ENCODE data around the gene KLK10. TPM values are rescaled to one million over a fixed set of nuclear protein-coding genes. Genes with fewer than 3 reads are reported as not detected.

The KLK10 gene
- total RNA-seq, 1 experiment from 2014 or later: 33.6 TPM

GRCh38 chr19:51031880-51032225 lies 12.3 kb upstream of the KLK10 start:
- TF ChIP-seq SIN3A (IDR thresholded peaks at IDR 0.05; ENCODE audit: low read depth) (no peak), SRF (IDR thresholded peaks at IDR 0.05; ENCODE audit: low read depth) (no peak)
- ChIA-PET CTCF (no interaction called here), RAD21 (ENCODE audit: low non-redundant PET in 1 of 2, low total read pairs in 2 of 2, uncharacterized antibody in 2 of 2, unreplicated experiment in 2 of 2) (no interaction called here), POLR2A (no interaction called here)
- Histone ChIP-seq H3K4me1 (ENCODE audit: control insufficient read depth in 1 of 2, insufficient read depth in 2 of 2, low read length in 2 of 2) (peaks cover 0 to under 1% of the 10 kb centered on the region in 2 experiments; a peak in 1 of 4 replicates), H2AFZ (ENCODE audit: low read depth, low read length, poor library complexity, severe bottlenecking) (no peak overlapping the region), H3K36me3 (ENCODE audit: control insufficient read depth in 1 of 2, insufficient read depth in 2 of 2, low read length in 2 of 2) (no peaks in the 10 kb centered on the region), H3K27me3 (ENCODE audit: insufficient read depth, low read length) (no peaks in the 10 kb centered on the region), H3K9me3 (ENCODE audit: control insufficient read depth in 1 of 2, insufficient read depth in 1 of 2, low read depth in 1 of 2, low read length in 2 of 2) (no peaks in the 10 kb centered on the region), H3K79me2 (ENCODE audit: insufficient read depth, low read length) (no peaks in the 10 kb centered on the region), H3K9ac (ENCODE audit: low read length) (no peak overlapping the region), H4K20me1 (ENCODE audit: insufficient read depth) (no peaks in the 10 kb centered on the region), H3K27ac (ENCODE audit: low read depth, low read length) (no peak overlapping the region), H3K4me3 (replicated peaks in 1 of 2; ENCODE audit: low read depth in 1 of 2, low read length in 2 of 2) (no peak overlapping the region), H3K4me2 (ENCODE audit: low read length) (no peak overlapping the region), H3K9me2 (ENCODE audit: insufficient read depth) (no peaks in the 10 kb centered on the region)
- ATAC-seq (no peak), DNase-seq (ENCODE audit: low read depth, low spot score) (no peak)
- intact Hi-C loops (cut with micrococcal nuclease): no loop called here
- no TSS peak for BruUV-seq (replicated peaks)

DNA sequence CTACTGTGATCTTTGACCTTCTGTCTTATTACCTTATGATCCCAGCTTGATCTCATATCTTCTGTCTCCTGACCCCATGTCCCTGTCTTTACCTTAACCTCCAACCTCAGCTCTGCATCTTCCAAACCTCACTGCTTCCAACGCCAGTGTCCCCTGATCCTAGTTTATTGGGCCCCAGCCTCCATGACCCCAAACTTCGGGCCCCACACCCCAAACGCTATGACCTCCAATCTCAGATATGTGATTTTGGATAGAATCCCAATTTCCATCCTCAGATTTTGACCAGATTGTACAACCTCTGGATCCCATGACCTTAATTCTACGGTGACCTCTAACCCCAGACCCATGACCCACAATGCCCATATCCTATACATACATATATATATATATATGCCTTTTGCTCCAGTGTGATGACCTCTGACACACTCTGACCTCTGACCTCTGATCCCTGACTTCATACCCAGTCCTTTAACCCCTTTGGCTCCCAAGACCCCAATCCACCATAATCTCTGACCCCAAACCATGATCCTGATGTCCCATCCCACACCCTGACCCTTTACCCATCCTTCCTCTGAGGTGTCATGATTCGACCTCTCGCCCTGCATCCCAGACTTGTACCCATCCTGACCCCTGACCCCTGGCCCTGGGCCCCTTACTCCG lies 11.8 kb upstream of the KLK10 start:
- CTCF ChIA-PET: no interaction called here
- ATAC-seq: no peak
- TF ChIP-seq RAD21 (IDR thresholded peaks at IDR 0.05; ENCODE audit: low read depth) (no peak), EZH2 (IDR thresholded peaks at IDR 0.05) (no peak), CEBPB (IDR thresholded peaks at IDR 0.05; ENCODE audit: low read depth) (no peak), CBX3 (IDR thresholded peaks at IDR 0.05; ENCODE audit: low read depth) (no peak), TCF7L2 (IDR thresholded peaks at IDR 0.05; ENCODE audit: borderline replicate concordance, extremely low read depth, insufficient read depth, insufficient read length) (no peak), POLR2A (IDR thresholded peaks at IDR 0.05; ENCODE audit: borderline replicate concordance, extremely low read depth, insufficient read depth, insufficient read length) (no peak), YY1 (IDR thresholded peaks at IDR 0.05; ENCODE audit: extremely low read depth, insufficient replicate concordance, low read depth, low read length) (no peak), ZFX (IDR thresholded peaks at IDR 0.05) (no peak), ELF1 (IDR thresholded peaks at IDR 0.05; ENCODE audit: borderline replicate concordance, low read depth) (no peak), SIN3A (IDR thresholded peaks at IDR 0.05; ENCODE audit: low read depth) (no peak), SRF (IDR thresholded peaks at IDR 0.05; ENCODE audit: low read depth) (no peak), EGR1 (IDR thresholded peaks at IDR 0.05; ENCODE audit: low read depth) (no peak)
- TF ChIP-seq, protein P1, sequence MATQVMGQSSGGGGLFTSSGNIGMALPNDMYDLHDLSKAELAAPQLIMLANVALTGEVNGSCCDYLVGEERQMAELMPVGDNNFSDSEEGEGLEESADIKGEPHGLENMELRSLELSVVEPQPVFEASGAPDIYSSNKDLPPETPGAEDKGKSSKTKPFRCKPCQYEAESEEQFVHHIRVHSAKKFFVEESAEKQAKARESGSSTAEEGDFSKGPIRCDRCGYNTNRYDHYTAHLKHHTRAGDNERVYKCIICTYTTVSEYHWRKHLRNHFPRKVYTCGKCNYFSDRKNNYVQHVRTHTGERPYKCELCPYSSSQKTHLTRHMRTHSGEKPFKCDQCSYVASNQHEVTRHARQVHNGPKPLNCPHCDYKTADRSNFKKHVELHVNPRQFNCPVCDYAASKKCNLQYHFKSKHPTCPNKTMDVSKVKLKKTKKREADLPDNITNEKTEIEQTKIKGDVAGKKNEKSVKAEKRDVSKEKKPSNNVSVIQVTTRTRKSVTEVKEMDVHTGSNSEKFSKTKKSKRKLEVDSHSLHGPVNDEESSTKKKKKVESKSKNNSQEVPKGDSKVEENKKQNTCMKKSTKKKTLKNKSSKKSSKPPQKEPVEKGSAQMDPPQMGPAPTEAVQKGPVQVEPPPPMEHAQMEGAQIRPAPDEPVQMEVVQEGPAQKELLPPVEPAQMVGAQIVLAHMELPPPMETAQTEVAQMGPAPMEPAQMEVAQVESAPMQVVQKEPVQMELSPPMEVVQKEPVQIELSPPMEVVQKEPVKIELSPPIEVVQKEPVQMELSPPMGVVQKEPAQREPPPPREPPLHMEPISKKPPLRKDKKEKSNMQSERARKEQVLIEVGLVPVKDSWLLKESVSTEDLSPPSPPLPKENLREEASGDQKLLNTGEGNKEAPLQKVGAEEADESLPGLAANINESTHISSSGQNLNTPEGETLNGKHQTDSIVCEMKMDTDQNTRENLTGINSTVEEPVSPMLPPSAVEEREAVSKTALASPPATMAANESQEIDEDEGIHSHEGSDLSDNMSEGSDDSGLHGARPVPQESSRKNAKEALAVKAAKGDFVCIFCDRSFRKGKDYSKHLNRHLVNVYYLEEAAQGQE (IDR thresholded peaks at IDR 0.05; ENCODE audit: low read depth): no peak
- TF ChIP-seq, protein P2, sequence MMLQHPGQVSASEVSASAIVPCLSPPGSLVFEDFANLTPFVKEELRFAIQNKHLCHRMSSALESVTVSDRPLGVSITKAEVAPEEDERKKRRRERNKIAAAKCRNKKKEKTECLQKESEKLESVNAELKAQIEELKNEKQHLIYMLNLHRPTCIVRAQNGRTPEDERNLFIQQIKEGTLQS (IDR thresholded peaks at IDR 0.05): no peak
- TF ChIP-seq, protein P3, sequence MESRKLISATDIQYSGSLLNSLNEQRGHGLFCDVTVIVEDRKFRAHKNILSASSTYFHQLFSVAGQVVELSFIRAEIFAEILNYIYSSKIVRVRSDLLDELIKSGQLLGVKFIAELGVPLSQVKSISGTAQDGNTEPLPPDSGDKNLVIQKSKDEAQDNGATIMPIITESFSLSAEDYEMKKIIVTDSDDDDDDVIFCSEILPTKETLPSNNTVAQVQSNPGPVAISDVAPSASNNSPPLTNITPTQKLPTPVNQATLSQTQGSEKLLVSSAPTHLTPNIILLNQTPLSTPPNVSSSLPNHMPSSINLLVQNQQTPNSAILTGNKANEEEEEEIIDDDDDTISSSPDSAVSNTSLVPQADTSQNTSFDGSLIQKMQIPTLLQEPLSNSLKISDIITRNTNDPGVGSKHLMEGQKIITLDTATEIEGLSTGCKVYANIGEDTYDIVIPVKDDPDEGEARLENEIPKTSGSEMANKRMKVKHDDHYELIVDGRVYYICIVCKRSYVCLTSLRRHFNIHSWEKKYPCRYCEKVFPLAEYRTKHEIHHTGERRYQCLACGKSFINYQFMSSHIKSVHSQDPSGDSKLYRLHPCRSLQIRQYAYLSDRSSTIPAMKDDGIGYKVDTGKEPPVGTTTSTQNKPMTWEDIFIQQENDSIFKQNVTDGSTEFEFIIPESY (IDR thresholded peaks at IDR 0.05; ENCODE audit: extremely low read depth, insufficient replicate concordance, low read length): no peak

More for the DNA sequence above, 11.8 kb upstream of the KLK10 start:
- no peaks in the 10 kb centered on the region for H4K20me1 ChIP-seq (ENCODE audit: insufficient read depth)
- no peaks in the 10 kb centered on the region for H3K27me3 ChIP-seq (ENCODE audit: insufficient read depth, low read length)
- DNase-seq (ENCODE audit: low read depth, low spot score): no peak
- H3K27ac ChIP-seq (ENCODE audit: low read depth, low read length): no peak overlapping the region
- ChIA-PET POLR2A (no interaction called here), RAD21 (ENCODE audit: low non-redundant PET in 1 of 2, low total read pairs in 2 of 2, uncharacterized antibody in 2 of 2, unreplicated experiment in 2 of 2) (interaction anchor here in 1 of 2 experiments (0.9 kb wide), 1 partner anchor 33 kb away, joined by 4 read pairs; no protein-coding TSS in a partner anchor)
- no peaks in the 10 kb centered on the region for H3K9me3 ChIP-seq (ENCODE audit: control insufficient read depth in 1 of 2, insufficient read depth in 1 of 2, low read depth in 1 of 2, low read length in 2 of 2)
- H3K79me2 ChIP-seq (ENCODE audit: insufficient read depth, low read length): no peaks in the 10 kb centered on the region
- no peak overlapping the region for H3K4me3 ChIP-seq (replicated peaks in 1 of 2; ENCODE audit: low read depth in 1 of 2, low read length in 2 of 2)
- H3K9me2 ChIP-seq (ENCODE audit: insufficient read depth): no peaks in the 10 kb centered on the region
- H3K9ac ChIP-seq (ENCODE audit: low read length): no peak overlapping the region
- no TSS peak for BruUV-seq (replicated peaks)
- peaks cover 0 to 6% of the 10 kb centered on the region in 2 experiments; a peak in 2 of 4 replicates for H3K4me1 ChIP-seq (ENCODE audit: control insufficient read depth in 1 of 2, insufficient read depth in 2 of 2, low read length in 2 of 2)
- H3K4me2 ChIP-seq (ENCODE audit: low read length): no peak overlapping the region
- no peaks in the 10 kb centered on the region for H3K36me3 ChIP-seq (ENCODE audit: control insufficient read depth in 1 of 2, insufficient read depth in 2 of 2, low read length in 2 of 2)
- intact Hi-C loops (cut with micrococcal nuclease): no loop called here
- no peak overlapping the region for H2AFZ ChIP-seq (ENCODE audit: low read depth, low read length, poor library complexity, severe bottlenecking)
